Measurements from ENCODE around the gene PEPD.
A peak's percentile ranks its signal among the peaks of the same experiment; 100 is the strongest.

The PEPD gene

GRCh38 chr19:33343859-33344572 is 177.6 kb downstream of the PEPD start:
- TF ChIP-seq CTCF (conservative IDR thresholded peaks at IDR 0.05; ENCODE audit: control insufficient read depth, insufficient read depth, low read depth, low read length): no peak

GRCh38 chr19:33343301-33343700 is 178.3 kb downstream of the PEPD start:
- no peak overlapping the region for H3K4me3 ChIP-seq (ENCODE audit: control insufficient read depth, low read depth, low read length)
- no peak for TF ChIP-seq CTCF (conservative IDR thresholded peaks at IDR 0.05; ENCODE audit: control insufficient read depth, insufficient read depth, low read depth, low read length)
- no peak for DNase-seq (ENCODE audit: low read depth)

More at GRCh38 chr19:33343859-33344572, 177.6 kb downstream of the PEPD start:
- DNase-seq (ENCODE audit: low read depth): peak; percentile 47
- H3K4me3 ChIP-seq (ENCODE audit: control insufficient read depth, low read depth, low read length): no peak overlapping the region

- H3K4me3 ChIP-seq (ENCODE audit: control insufficient read depth, low read depth, low read length): no peak overlapping the region
- no peak for DNase-seq (ENCODE audit: low read depth)
- no peak for TF ChIP-seq CTCF (conservative IDR thresholded peaks at IDR 0.05; ENCODE audit: control insufficient read depth, insufficient read depth, low read depth, low read length)
Observed at GRCh38 chr19:33340991-33341390, 180.6 kb downstream of the PEPD start.

- no peak overlapping the region for H3K4me3 ChIP-seq (ENCODE audit: control insufficient read depth, low read depth, low read length)
- no peak for DNase-seq (ENCODE audit: low read depth)
- no peak for TF ChIP-seq CTCF (conservative IDR thresholded peaks at IDR 0.05; ENCODE audit: control insufficient read depth, insufficient read depth, low read depth, low read length)
Observed at GRCh38 chr19:33339016-33339984, 182.3 kb downstream of the PEPD start.
